PC-9 (cell line): Measurements from ENCODE around the gene PLB1.

Experiments
- EZH2 ChIP-seq: fragments of 200-600 bp; sonication (generic); IDR thresholded peaks from 2 replicates; pipeline ENCODE4 v1.8.0; 2017; ENCODE audit warnings: antibody characterized with exemption, low read depth
- TF ChIP-seq, protein P1 (sequence below): fragments of 200-600 bp; sonication (generic); conservative IDR thresholded peaks from 2 replicates; pipeline ENCODE4 v1.6.1; 2017; ENCODE audit warnings: mixed run types, antibody characterized with exemption, mild to moderate bottlenecking, moderate library complexity

DNA sequence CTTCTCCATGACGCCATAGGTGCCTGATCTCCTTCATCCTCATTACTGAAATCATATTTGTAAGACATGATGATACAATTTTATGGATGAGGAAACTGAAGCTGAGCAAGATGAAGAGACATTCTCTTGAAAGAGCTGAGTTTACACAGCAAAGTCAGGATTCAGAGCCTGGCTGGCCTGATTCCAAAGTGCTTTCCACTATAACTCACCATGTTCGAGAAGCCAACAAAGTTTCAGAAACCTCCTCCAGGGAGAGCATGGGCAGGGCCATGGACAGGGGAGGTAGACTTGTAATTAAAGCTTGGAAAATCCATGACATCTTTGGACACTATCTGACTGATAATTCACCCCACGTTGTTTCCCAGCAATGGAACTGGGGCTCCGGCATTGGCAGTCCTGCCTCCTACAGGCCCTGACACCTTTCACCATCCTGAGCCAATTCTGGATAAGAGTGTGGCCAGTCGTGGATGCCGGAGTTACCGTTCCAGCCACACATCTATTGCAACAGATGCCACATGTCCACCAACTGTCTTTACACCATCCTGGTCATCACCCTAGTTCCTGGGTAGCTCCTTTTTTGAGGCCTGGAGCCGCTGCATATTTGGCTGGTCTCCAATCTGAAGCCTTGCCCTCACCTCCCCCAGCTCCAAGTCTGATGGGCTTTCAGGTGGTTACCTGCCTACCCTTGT is 170.8 kb downstream of the PLB1 start:
- TF ChIP-seq, protein P1, sequence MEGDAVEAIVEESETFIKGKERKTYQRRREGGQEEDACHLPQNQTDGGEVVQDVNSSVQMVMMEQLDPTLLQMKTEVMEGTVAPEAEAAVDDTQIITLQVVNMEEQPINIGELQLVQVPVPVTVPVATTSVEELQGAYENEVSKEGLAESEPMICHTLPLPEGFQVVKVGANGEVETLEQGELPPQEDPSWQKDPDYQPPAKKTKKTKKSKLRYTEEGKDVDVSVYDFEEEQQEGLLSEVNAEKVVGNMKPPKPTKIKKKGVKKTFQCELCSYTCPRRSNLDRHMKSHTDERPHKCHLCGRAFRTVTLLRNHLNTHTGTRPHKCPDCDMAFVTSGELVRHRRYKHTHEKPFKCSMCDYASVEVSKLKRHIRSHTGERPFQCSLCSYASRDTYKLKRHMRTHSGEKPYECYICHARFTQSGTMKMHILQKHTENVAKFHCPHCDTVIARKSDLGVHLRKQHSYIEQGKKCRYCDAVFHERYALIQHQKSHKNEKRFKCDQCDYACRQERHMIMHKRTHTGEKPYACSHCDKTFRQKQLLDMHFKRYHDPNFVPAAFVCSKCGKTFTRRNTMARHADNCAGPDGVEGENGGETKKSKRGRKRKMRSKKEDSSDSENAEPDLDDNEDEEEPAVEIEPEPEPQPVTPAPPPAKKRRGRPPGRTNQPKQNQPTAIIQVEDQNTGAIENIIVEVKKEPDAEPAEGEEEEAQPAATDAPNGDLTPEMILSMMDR = no peak
- TF ChIP-seq EZH2 = no peak
